GM23338 (cell line): ENCODE measurements around the gene VEGFA. TPM values are rescaled to one million over a fixed set of nuclear protein-coding genes. Genes with fewer than 3 reads are reported as not detected.

Experiments
- ATAC-seq: fragments of 200-7000 bp; cut with Tn5 transposase; 3 replicates; pipeline ENCODE4 v1.9.1; 2020
- DNase-seq: peaks from one replicate; pipeline ENCODE4 v3.0.0-alpha.2; 2015; ENCODE audit warnings: low spot score
- H2AFZ ChIP-seq: fragments of 200-600 bp; sonication (generic); 2 replicates; pipeline ENCODE4 v1.8.0; 2016; ENCODE audit warnings: antibody characterized with exemption, mild to moderate bottlenecking, moderate library complexity
- H3F3A ChIP-seq: fragments of 200-600 bp; sonication (generic); replicated peaks from 2 replicates; pipeline ENCODE4 v1.8.0; 2017; ENCODE audit warnings: antibody characterized with exemption, mixed run types, low read depth
- H3K27ac ChIP-seq: fragments of 200-600 bp; sonication (generic); 2 replicates; pipeline ENCODE4 v1.6.1; 2016; ENCODE audit warnings: low read depth
- H3K27me3 ChIP-seq: fragments of 200-600 bp; sonication (generic); 2 replicates; pipeline ENCODE4 v1.8.0; 2016; ENCODE audit warnings: mild to moderate bottlenecking, mixed run types, moderate library complexity; ENCODE audit not compliant: insufficient read depth
- H3K36me3 ChIP-seq: fragments of 200-600 bp; sonication (generic); 2 replicates; pipeline ENCODE4 v1.8.0; 2016; ENCODE audit warnings: mild to moderate bottlenecking; ENCODE audit not compliant: insufficient read depth
- H3K4me1 ChIP-seq: fragments of 200-600 bp; sonication (generic); 2 replicates; pipeline ENCODE4 v1.8.0; 2016; ENCODE audit warnings: mild to moderate bottlenecking, moderate library complexity; ENCODE audit not compliant: insufficient read depth
- H3K4me2 ChIP-seq: fragments of 200-600 bp; sonication (generic); 2 replicates; pipeline ENCODE4 v1.7.1; 2017; ENCODE audit warnings: mixed run types
- H3K4me3 ChIP-seq: fragments of 200-600 bp; sonication (generic); 2 replicates; pipeline ENCODE4 v1.6.1; 2016; ENCODE audit warnings: mixed run types
- H3K79me2 ChIP-seq: fragments of 200-600 bp; sonication (generic); replicated peaks from 2 replicates; pipeline ENCODE4 v1.8.0; 2017; ENCODE audit warnings: mild to moderate bottlenecking; ENCODE audit not compliant: insufficient read depth
- H3K9me2 ChIP-seq: fragments of 200-600 bp; sonication (generic); 2 replicates; pipeline ENCODE4 v1.8.0; 2017; ENCODE audit not compliant: insufficient read depth
- H4K20me1 ChIP-seq: fragments of 200-600 bp; sonication (generic); replicated peaks from 2 replicates; pipeline ENCODE4 v1.8.0; 2017; ENCODE audit warnings: mild to moderate bottlenecking; ENCODE audit not compliant: insufficient read depth
- H3K27ac Mint-ChIP-seq: 2 replicates; pipeline ENCODE4 v1.8.0; 2020; ENCODE audit warnings: inconsistent platforms, mild to moderate bottlenecking, moderate library complexity, mixed read lengths
- H3K27me3 Mint-ChIP-seq: 3 replicates; pipeline ENCODE4 v1.8.0; 2022; ENCODE audit warnings: low read depth, mild to moderate bottlenecking, moderate library complexity, mixed read lengths, inconsistent platforms; ENCODE audit not compliant: insufficient read depth, poor library complexity
- H3K36me3 Mint-ChIP-seq: 3 replicates; pipeline ENCODE4 v1.8.0; 2021; ENCODE audit warnings: low read depth, mild to moderate bottlenecking, inconsistent platforms, moderate library complexity, mixed read lengths
- H3K4me1 Mint-ChIP-seq: 3 replicates; pipeline ENCODE4 v1.8.0; 2020; ENCODE audit warnings: mild to moderate bottlenecking, inconsistent platforms, mixed read lengths
- H3K4me3 Mint-ChIP-seq: 3 replicates; pipeline ENCODE4 v1.8.0; 2021; ENCODE audit warnings: moderate library complexity, mild to moderate bottlenecking, inconsistent platforms, mixed read lengths
- H3K9me3 Mint-ChIP-seq: 3 replicates; pipeline ENCODE4 v1.8.0; 2020; ENCODE audit warnings: moderate library complexity, mild to moderate bottlenecking, inconsistent platforms, mixed read lengths
- CREB1 ChIP-seq: fragments of 250-450 bp; sonication (Bioruptor Pico); IDR thresholded peaks from 2 replicates; pipeline ENCODE4 v1.5.0; 2020; ENCODE audit warnings: low read depth, mild to moderate bottlenecking, moderate library complexity
- CTCF ChIP-seq, 2 experiments: fragments of 200-600 bp in 1 of 2; sonication (generic) in 1 of 2; conservative IDR thresholded peaks; 2 replicates each; pipeline versions ENCODE4 v1.5.1 to v1.6.1; 2016 to 2017; ENCODE audit warnings: antibody characterized with exemption in 2 of 2, low read depth in 2 of 2, mild to moderate bottlenecking in 2 of 2, moderate library complexity in 1 of 2
- ETS1 ChIP-seq: IDR thresholded peaks from 2 replicates; pipeline ENCODE4 v1.6.1; 2016; ENCODE audit warnings: antibody characterized with exemption
- EZH2 ChIP-seq: fragments of 200-600 bp; sonication (generic); IDR thresholded peaks from one replicate; pipeline ENCODE4 v1.8.0; 2017; ENCODE audit warnings: antibody characterized with exemption, mild to moderate bottlenecking, low read depth; ENCODE audit not compliant: unreplicated experiment
- EZH2phosphoT487 ChIP-seq: fragments of 200-600 bp; sonication (generic); IDR thresholded peaks from one replicate; pipeline ENCODE4 v1.8.1; 2018; ENCODE audit warnings: antibody characterized with exemption; ENCODE audit not compliant: unreplicated experiment
- JUNB ChIP-seq: IDR thresholded peaks from one replicate; pipeline ENCODE4 v1.6.1; 2016; ENCODE audit warnings: antibody characterized with exemption; ENCODE audit not compliant: unreplicated experiment
- NANOG ChIP-seq: IDR thresholded peaks from 2 replicates; pipeline ENCODE4 v1.6.1; 2016; ENCODE audit warnings: antibody characterized with exemption, borderline replicate concordance
- POLR2AphosphoS5 ChIP-seq: IDR thresholded peaks from 2 replicates; pipeline ENCODE4 v1.6.1; 2016; ENCODE audit warnings: antibody characterized with exemption, low read depth
- REST ChIP-seq: IDR thresholded peaks from one replicate; pipeline ENCODE4 v1.6.1; 2018; ENCODE audit warnings: antibody characterized with exemption; ENCODE audit not compliant: unreplicated experiment
- STAT1 ChIP-seq: IDR thresholded peaks from one replicate; pipeline ENCODE4 v1.6.1; 2016; ENCODE audit warnings: antibody characterized with exemption; ENCODE audit not compliant: unreplicated experiment
- ZNF114 ChIP-seq: fragments of 250-450 bp; sonication (Bioruptor Pico); IDR thresholded peaks from 2 replicates; pipeline ENCODE4 v1.5.0; 2020; ENCODE audit warnings: mild to moderate bottlenecking, moderate library complexity
- ZNF331 ChIP-seq: fragments of 250-450 bp; sonication (Bioruptor Pico); IDR thresholded peaks from 2 replicates; pipeline ENCODE4 v1.5.0; 2020; ENCODE audit warnings: low read depth, mild to moderate bottlenecking, moderate library complexity
- ZNF462 ChIP-seq: fragments of 250-450 bp; sonication (Bioruptor Pico); IDR thresholded peaks from 2 replicates; pipeline ENCODE4 v1.5.0; 2020; ENCODE audit warnings: mild to moderate bottlenecking, moderate library complexity
- polyA plus RNA-seq: library from polyadenylated mRNA; unstranded; fragments of >200 nt; fragmentation: Nextera tagmentation; extraction: Ambion mirVana; gene quantifications from 2 replicates; pipeline ENCODE4 v1.2.1, GENCODE V29; 2016
- total RNA-seq: library from RNA; depleted of rRNA; stranded (reverse); fragments of >200 nt; shearing (Covaris generic); gene quantifications from 2 replicates; pipeline ENCODE4 v1.2.3, GENCODE V29; 2014

VEGFA gene
- total and polyA plus RNA-seq, 2 experiments from 2014 or later = 10.9 to 61.1 TPM

GRCh38 chr6:43761666-43762409, 8.2 kb upstream of the VEGFA start:
- no peak overlapping the region for H3K4me2 ChIP-seq
- 0 out of 2 replicates have a peak, but pooled peaks cover 3% of the 10 kb centered on the region for H3K9me2 ChIP-seq
- DNase-seq = no peak
- peaks cover 9% of the 10 kb centered on the region for H3K27me3 Mint-ChIP-seq
- no peak overlapping the region for H3K27ac ChIP-seq
- no peaks in the 10 kb centered on the region for H3K9me3 Mint-ChIP-seq
- no peaks in the 10 kb centered on the region for H3F3A ChIP-seq
- no peaks in the 10 kb centered on the region for H3K36me3 Mint-ChIP-seq
- peaks cover 32% of the 10 kb centered on the region for H3K4me1 Mint-ChIP-seq
- no peak overlapping the region for H3K4me3 Mint-ChIP-seq
- peaks cover 15% of the 10 kb centered on the region for H3K4me1 ChIP-seq
- H3K36me3 ChIP-seq = no peaks in the 10 kb centered on the region
- no peaks in the 10 kb centered on the region for H3K79me2 ChIP-seq
- no peak overlapping the region for H2AFZ ChIP-seq
- no peaks in the 10 kb centered on the region for H4K20me1 ChIP-seq
- ATAC-seq = no peak
- H3K4me3 ChIP-seq = no peak overlapping the region
- no peak for TF ChIP-seq ZNF462
- TF ChIP-seq NANOG = no peak
- no peak for TF ChIP-seq EZH2
- no peak for TF ChIP-seq JUNB
- no peak for TF ChIP-seq STAT1
- no peak for TF ChIP-seq ZNF114 (CRISPR knock-in tag)
- TF ChIP-seq EZH2phosphoT487 = no peak
- no peak for TF ChIP-seq REST
- no peak for TF ChIP-seq CREB1
- TF ChIP-seq ZNF331 = no peak
- TF ChIP-seq ETS1 = no peak
- TF ChIP-seq CTCF (conservative IDR thresholded peaks at IDR 0.05; ENCODE audit: low read depth in 2 of 2) = no peak
- no peak for TF ChIP-seq POLR2AphosphoS5
- no peak overlapping the region for H3K27ac Mint-ChIP-seq
- no peaks in the 10 kb centered on the region for H3K27me3 ChIP-seq
